Memory B cell (primary cell): ENCODE measurements around the gene HCFC2.
A peak's percentile ranks its signal among the peaks of the same experiment; 100 is the strongest.

Source experiments
- ATAC-seq: fragments of 150-1000 bp; cut with Tn5 transposase; 2 replicates; pipeline ENCODE4 v1.10.0; 2021; ENCODE audit warnings: low read depth, mild to moderate bottlenecking, moderate library complexity
- DNase-seq, 2 donors: peaks; one replicate each; pipeline ENCODE4 v3.0.0; 2022; ENCODE audit warnings: low spot score in 2 of 2
- H3K27ac Mint-ChIP-seq: one replicate; pipeline ENCODE4 v1.8.0; 2022; ENCODE audit warnings: mild to moderate bottlenecking, moderate library complexity, mixed read lengths
- H3K27me3 Mint-ChIP-seq: one replicate; pipeline ENCODE4 v1.8.0; 2022; ENCODE audit warnings: mixed read lengths
- H3K36me3 Mint-ChIP-seq: one replicate; pipeline ENCODE4 v1.8.0; 2022; ENCODE audit warnings: mild to moderate bottlenecking, mixed read lengths
- H3K4me1 Mint-ChIP-seq: one replicate; pipeline ENCODE4 v1.8.0; 2022; ENCODE audit warnings: mixed read lengths
- H3K4me3 Mint-ChIP-seq: one replicate; pipeline ENCODE4 v1.8.0; 2022; ENCODE audit warnings: mild to moderate bottlenecking, moderate library complexity, mixed read lengths
- H3K9me3 Mint-ChIP-seq: one replicate; pipeline ENCODE4 v1.8.0; 2022; ENCODE audit warnings: mixed read lengths

HCFC2 gene

GRCh38 chr12:104048811-104049210, 15.5 kb upstream of the HCFC2 start:
- Mint-ChIP-seq H3K27me3 (peaks cover 10% of the 10 kb centered on the region), H3K36me3 (no peaks in the 10 kb centered on the region), H3K27ac (no peak overlapping the region), H3K4me3 (no peak overlapping the region), H3K4me1 (no peaks in the 10 kb centered on the region), H3K9me3 (no peaks in the 10 kb centered on the region)
- DNase-seq, result no peak
- no peak for ATAC-seq

DNA sequence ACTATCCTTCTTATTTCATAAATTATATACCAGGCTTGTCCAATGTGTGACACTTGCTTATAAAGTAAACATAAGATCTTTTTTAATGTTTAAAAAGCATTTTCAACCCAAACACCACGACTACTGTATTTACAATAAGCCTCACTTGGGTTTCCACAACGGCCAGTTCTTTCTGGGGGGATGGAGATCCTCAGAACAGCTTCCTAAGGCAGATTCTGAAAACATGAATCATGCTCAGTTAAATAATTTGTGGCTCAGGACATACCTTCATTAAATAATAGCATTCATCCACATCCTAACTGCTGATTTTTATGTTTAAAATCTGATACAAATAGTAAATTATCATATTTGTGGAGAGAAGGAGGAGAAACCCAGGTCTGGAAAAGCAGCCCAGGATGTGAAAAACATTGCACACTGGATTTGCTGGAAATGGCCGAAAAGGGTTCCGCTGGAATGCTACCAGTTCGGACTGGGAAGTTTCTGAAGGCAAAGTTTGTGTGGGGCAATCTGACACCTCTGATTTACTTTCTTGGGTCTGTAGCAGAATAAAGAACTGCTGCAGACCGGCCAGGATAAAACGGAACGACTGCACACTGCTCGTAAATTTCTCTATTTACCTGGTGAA, 14.9 kb upstream of the HCFC2 start:
- no peak overlapping the region for H3K4me3 Mint-ChIP-seq
- DNase-seq, result no peak
- no peaks in the 10 kb centered on the region for H3K4me1 Mint-ChIP-seq
- no peaks in the 10 kb centered on the region for H3K36me3 Mint-ChIP-seq
- H3K27me3 Mint-ChIP-seq, result peaks cover 12% of the 10 kb centered on the region
- H3K27ac Mint-ChIP-seq, result no peak overlapping the region
- H3K9me3 Mint-ChIP-seq, result no peaks in the 10 kb centered on the region
- no peak for ATAC-seq

GRCh38 chr12:104049903-104050356, 14.4 kb upstream of the HCFC2 start, which contains the start of gene GLT8D2:
TSS of gene GLT8D2 (minus strand) at chr12:104050187. CDS start at chr12:104019648, 30,539 bp downstream.
- no peak for ATAC-seq
- no peak within 1 kb of the TSS for H3K27ac Mint-ChIP-seq
- no peak within 1 kb of the TSS for H3K4me3 Mint-ChIP-seq
- no peaks in the 10 kb centered on the region for H3K9me3 Mint-ChIP-seq
- H3K27me3 Mint-ChIP-seq, result peaks cover 17% of the 10 kb centered on the region
- no peak for DNase-seq
- H3K4me1 Mint-ChIP-seq, result no peaks in the 10 kb centered on the region
- H3K36me3 Mint-ChIP-seq, result no peaks in the 10 kb centered on the region

GRCh38 chr12:104050436-104050835, 13.9 kb upstream of the HCFC2 start:
- DNase-seq (no peak), ATAC-seq (no peak)
- Mint-ChIP-seq H3K36me3 (no peaks in the 10 kb centered on the region), H3K9me3 (no peaks in the 10 kb centered on the region), H3K27me3 (peaks cover 16% of the 10 kb centered on the region), H3K27ac (no peak overlapping the region), H3K4me1 (no peaks in the 10 kb centered on the region), H3K4me3 (no peak overlapping the region)

DNA sequence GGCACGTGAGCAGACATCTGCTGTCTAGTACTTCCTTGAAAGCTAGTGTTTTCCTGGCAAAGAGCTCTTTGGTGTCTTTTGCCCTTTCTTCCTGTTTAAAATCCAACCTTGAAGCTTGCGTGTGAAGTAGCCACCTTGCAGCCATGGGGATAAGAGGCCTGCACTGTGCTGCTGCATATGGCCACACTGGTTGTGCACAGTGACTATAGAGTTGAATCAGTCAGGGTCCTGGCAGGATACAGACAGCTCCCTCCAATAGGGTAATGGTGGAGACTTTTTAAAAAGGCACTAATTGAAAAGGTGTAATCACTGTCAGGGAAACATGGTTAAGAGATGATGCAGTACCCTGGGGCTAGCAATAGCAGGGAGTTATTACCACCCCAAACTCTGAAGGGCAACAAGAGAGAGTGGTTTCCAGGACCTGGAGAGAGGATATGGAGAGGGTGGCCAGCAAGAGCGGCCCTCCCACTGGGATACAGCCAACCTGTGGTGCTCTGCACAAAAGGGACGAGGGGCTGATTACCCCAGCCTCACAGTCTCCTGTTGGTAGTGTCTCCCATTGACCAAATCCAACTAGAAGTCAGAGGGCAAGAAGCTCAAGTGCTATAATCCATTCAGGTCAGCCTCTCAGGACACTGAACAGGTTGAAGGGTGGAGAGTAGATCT, 9.5 kb upstream of the HCFC2 start:
- Mint-ChIP-seq H3K4me1 (no peaks in the 10 kb centered on the region), H3K36me3 (peaks cover 3% of the 10 kb centered on the region), H3K27ac (no peak overlapping the region), H3K27me3 (peaks cover 23% of the 10 kb centered on the region), H3K4me3 (no peak overlapping the region), H3K9me3 (peaks cover 3% of the 10 kb centered on the region)
- ATAC-seq (no peak), DNase-seq (no peak)

DNA sequence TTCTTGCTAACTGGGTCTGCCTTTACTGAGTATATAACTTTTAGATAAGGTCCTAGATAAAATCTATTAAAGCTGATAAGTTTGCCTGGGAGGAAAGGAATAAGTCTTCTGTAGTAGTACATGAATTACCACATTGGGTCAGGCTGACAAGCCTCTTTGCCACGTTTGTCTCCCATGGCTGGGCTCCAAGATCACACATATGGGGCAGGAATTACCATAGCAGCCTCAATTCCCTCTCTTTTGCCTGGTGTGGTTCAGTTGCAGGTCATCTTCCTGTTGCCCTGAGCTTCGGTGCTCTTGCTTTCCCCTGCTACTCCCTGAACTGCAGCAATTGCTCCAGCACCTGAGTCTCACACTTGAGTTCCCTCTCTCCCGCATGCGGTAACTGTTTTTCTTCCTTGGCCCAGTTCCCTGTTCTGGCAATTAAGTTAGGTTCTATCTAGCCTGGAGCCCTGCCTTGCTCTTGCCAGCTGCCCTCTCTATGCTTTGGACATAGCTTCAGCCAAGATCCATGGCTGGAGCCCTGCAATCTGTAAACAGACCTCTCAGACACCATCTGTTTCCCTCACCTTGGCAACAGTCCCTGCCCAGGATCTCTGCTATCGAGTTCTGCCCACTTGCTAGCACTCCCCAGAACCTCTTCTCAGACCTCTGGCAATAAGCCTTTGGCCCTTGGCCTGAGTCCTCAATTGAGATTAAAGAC, 8.5 kb upstream of the HCFC2 start:
- ATAC-seq, result no peak
- H3K27me3 Mint-ChIP-seq, result peaks cover 24% of the 10 kb centered on the region

GRCh38 chr12:104056419-104056972, 7.8 kb upstream of the HCFC2 start:
- H3K27ac Mint-ChIP-seq, result no peak overlapping the region
- H3K4me3 Mint-ChIP-seq, result no peak overlapping the region
- no peaks in the 10 kb centered on the region for H3K4me1 Mint-ChIP-seq
- peaks cover 3% of the 10 kb centered on the region for H3K36me3 Mint-ChIP-seq
- peaks cover 23% of the 10 kb centered on the region for H3K27me3 Mint-ChIP-seq
- H3K9me3 Mint-ChIP-seq, result peaks cover 3% of the 10 kb centered on the region
- no peak for DNase-seq
- ATAC-seq, result no peak

More for the DNA sequence above, 8.5 kb upstream of the HCFC2 start:
- DNase-seq, result no peak
- H3K4me3 Mint-ChIP-seq, result no peak overlapping the region
- peaks cover 3% of the 10 kb centered on the region for H3K9me3 Mint-ChIP-seq
- no peaks in the 10 kb centered on the region for H3K4me1 Mint-ChIP-seq
- H3K27ac Mint-ChIP-seq, result no peak overlapping the region
- peaks cover 3% of the 10 kb centered on the region for H3K36me3 Mint-ChIP-seq

DNA sequence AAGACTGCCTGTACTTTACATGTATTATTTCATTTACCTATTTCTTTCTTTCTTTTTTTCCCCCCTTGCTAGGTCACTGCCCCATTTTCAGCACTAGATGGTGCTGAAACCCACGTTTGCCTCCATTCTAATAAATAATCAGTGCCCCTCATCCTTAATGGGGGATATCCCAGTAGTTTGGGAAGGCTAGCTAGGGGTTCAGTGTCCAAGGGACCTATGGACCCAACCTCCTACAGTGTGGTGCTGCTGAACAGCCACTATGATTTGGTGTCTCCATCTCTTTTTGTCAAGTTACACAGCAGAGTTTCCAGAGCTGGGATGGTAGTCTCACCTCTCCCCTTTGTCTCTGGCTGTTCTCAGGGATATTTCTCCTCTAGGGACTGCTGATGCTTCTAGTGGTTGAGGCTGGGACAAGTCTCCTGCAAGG, 6.5 kb upstream of the HCFC2 start:
- peaks cover 3% of the 10 kb centered on the region for H3K9me3 Mint-ChIP-seq
- peaks cover 21% of the 10 kb centered on the region for H3K27me3 Mint-ChIP-seq
- H3K4me1 Mint-ChIP-seq, result no peaks in the 10 kb centered on the region
- H3K27ac Mint-ChIP-seq, result no peak overlapping the region
- peak; percentile 59 for ATAC-seq
- DNase-seq, result no peak
- no peak overlapping the region for H3K4me3 Mint-ChIP-seq
- H3K36me3 Mint-ChIP-seq, result peaks cover 3% of the 10 kb centered on the region

DNA sequence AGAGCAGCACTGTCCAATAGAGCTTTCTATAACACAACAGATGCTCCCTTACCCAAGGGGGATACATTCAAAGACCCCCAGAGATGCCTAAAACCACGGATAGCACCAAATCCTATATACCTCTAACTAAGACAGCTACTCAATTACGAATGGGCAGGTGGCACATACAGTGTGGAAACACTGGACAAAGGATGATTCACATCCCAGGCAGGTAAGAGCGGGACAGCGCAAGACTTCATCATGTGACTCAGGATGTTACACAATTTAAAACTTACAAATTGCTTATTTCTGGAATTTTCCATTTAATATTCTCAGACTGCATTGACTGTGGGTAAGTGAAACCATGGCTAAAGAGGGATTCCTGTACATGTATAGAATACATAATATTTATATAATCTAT, 5.5 kb upstream of the HCFC2 start:
- ATAC-seq (no peak), DNase-seq (no peak)
- H3K9me3 Mint-ChIP-seq, result peaks cover 3% of the 10 kb centered on the region
- peaks cover 17% of the 10 kb centered on the region for H3K27me3 Mint-ChIP-seq
- H3K4me1 Mint-ChIP-seq, result peaks cover 2% of the 10 kb centered on the region
- no peak overlapping the region for H3K27ac Mint-ChIP-seq
- H3K36me3 Mint-ChIP-seq, result peaks cover 3% of the 10 kb centered on the region
- H3K4me3 Mint-ChIP-seq, result no peak overlapping the region

DNA sequence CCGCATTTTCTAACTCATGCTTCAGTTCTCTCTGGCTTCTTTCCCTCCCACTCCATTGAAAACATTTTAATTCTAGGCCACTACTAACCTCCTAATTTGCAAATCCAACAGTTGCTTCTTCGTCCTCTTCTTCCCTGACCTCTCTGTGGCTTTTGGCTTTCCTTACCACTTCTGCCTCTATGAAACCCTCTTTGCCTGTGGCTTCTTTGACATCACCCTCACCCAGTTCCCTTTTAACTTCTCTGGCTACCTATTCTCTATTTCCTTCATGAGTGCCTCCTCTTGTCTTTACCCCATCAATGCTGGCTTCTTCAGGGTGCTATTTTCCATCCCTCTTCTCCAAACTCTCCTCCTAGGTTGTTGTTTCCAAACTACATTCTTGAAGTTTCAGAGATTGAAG, 4.4 kb upstream of the HCFC2 start:
- ATAC-seq (no peak), DNase-seq (no peak)
- Mint-ChIP-seq H3K9me3 (peaks cover 3% of the 10 kb centered on the region), H3K27me3 (peaks cover 9% of the 10 kb centered on the region), H3K4me1 (peaks cover 2% of the 10 kb centered on the region), H3K27ac (no peak overlapping the region), H3K4me3 (no peak overlapping the region), H3K36me3 (peaks cover 3% of the 10 kb centered on the region)

GRCh38 chr12:104060791-104061190, 3.5 kb upstream of the HCFC2 start:
- DNase-seq (no peak), ATAC-seq (no peak)
- H3K9me3 Mint-ChIP-seq, result peaks cover 3% of the 10 kb centered on the region
- H3K27me3 Mint-ChIP-seq, result peaks cover 9% of the 10 kb centered on the region
- peaks cover 2% of the 10 kb centered on the region for H3K4me1 Mint-ChIP-seq
- H3K36me3 Mint-ChIP-seq, result peaks cover 3% of the 10 kb centered on the region
- no peak overlapping the region for H3K27ac Mint-ChIP-seq
- H3K4me3 Mint-ChIP-seq, result no peak overlapping the region

DNA sequence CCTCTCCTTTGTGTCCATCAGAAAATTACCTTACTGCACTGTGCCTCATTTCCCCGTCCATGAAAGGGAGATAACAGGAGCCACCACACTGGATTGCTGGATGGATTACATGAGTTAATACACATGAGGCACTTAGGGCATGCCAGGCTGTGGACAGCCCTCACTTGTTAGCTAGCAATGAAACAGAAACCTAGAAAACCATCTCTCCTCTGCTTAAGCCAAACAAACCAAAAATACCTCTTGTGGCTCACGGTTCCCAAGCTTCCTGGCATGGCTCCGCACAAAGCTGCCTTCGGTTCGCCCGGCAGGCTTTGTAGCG, 660 bp upstream of the HCFC2 start:
- Mint-ChIP-seq H3K27me3 (peaks cover 6% of the 10 kb centered on the region), H3K9me3 (no peaks in the 10 kb centered on the region), H3K27ac (peak overlapping the region; percentile 83), H3K36me3 (peaks cover 5% of the 10 kb centered on the region), H3K4me3 (peak overlapping the region; percentile 97), H3K4me1 (peaks cover 5% of the 10 kb centered on the region)
- DNase-seq (peak in 1 of 2 donors; percentile 8), ATAC-seq (peak; percentile 36)

GRCh38 chr12:104064842-104065427, 604 bp downstream of the HCFC2 start:
- DNase-seq (no peak), ATAC-seq (no peak)
- H3K4me3 Mint-ChIP-seq, result peak overlapping the region; percentile 97
- H3K4me1 Mint-ChIP-seq, result peaks cover 5% of the 10 kb centered on the region
- H3K27ac Mint-ChIP-seq, result peak overlapping the region; percentile 83
- H3K9me3 Mint-ChIP-seq, result no peaks in the 10 kb centered on the region
- peaks cover 8% of the 10 kb centered on the region for H3K36me3 Mint-ChIP-seq
- peaks cover 2% of the 10 kb centered on the region for H3K27me3 Mint-ChIP-seq

DNA sequence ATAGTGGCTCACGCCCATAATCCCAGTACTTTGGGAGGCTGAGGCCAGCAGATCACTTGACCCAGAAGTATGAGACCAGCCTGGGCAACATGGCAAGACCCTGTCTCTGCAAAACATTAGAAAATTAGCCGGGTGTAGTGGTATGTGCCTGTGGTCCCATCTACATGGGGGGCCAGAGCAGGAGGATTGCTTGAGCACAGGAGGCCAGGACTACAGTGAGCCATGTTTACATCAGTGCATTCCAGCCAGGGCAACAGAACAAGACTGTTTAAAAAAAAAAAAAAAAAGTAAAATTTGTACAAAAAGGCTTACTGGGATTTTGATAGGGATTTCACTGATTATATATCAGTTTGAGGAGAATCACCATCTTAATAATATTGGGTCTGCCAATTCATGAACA, 7.8 kb downstream of the HCFC2 start:
- H3K27me3 Mint-ChIP-seq, result no peaks in the 10 kb centered on the region
- H3K9me3 Mint-ChIP-seq, result no peaks in the 10 kb centered on the region
- no peak overlapping the region for H3K27ac Mint-ChIP-seq
- no peak overlapping the region for H3K4me3 Mint-ChIP-seq
- peaks cover 18% of the 10 kb centered on the region for H3K36me3 Mint-ChIP-seq
- peaks cover 6% of the 10 kb centered on the region for H3K4me1 Mint-ChIP-seq
- ATAC-seq, result no peak
- no peak for DNase-seq
